ENCODE measurements around the gene TRIM9.

TRIM9 gene

GRCh38 chr14:51056421-51056820, 38.5 kb downstream of the TRIM9 start:
- no peak for DNase-seq (ENCODE audit: low read depth)

- no peak for DNase-seq (ENCODE audit: low read depth)
Measured at GRCh38 chr14:51053157-51053556, 41.7 kb downstream of the TRIM9 start.

GRCh38 chr14:51044961-51045360, 49.9 kb downstream of the TRIM9 start:
- DNase-seq (ENCODE audit: low read depth), result no peak

- no peak for DNase-seq (ENCODE audit: low read depth)
Measured at GRCh38 chr14:51041883-51042282, 53.0 kb downstream of the TRIM9 start.

- DNase-seq (ENCODE audit: low read depth), result no peak
Measured at GRCh38 chr14:51041108-51041531, 53.8 kb downstream of the TRIM9 start.

GRCh38 chr14:51039252-51039651, 55.7 kb downstream of the TRIM9 start:
- DNase-seq (ENCODE audit: low read depth), result no peak

GRCh38 chr14:51035611-51036192, 59.2 kb downstream of the TRIM9 start:
- no peak for DNase-seq (ENCODE audit: low read depth)

- no peak for DNase-seq (ENCODE audit: low read depth)
Measured at GRCh38 chr14:51028851-51029754, 65.8 kb downstream of the TRIM9 start.

- no peak for DNase-seq (ENCODE audit: low read depth)
Measured at GRCh38 chr14:51028361-51028760, 66.5 kb downstream of the TRIM9 start.

GRCh38 chr14:51024377-51024776, 70.5 kb downstream of the TRIM9 start:
- no peak for DNase-seq (ENCODE audit: low read depth)

- DNase-seq (ENCODE audit: low read depth), result no peak
Measured at GRCh38 chr14:51023964-51024363, 70.9 kb downstream of the TRIM9 start.

- no peak for DNase-seq (ENCODE audit: low read depth)
Measured at GRCh38 chr14:51022769-51023168, 72.1 kb downstream of the TRIM9 start.

- no peak for DNase-seq (ENCODE audit: low read depth)
Measured at GRCh38 chr14:51020024-51020710, 74.7 kb downstream of the TRIM9 start.

GRCh38 chr14:51019089-51019488, 75.8 kb downstream of the TRIM9 start:
- DNase-seq (ENCODE audit: low read depth), result no peak

GRCh38 chr14:51018521-51018920, 76.4 kb downstream of the TRIM9 start:
- no peak for DNase-seq (ENCODE audit: low read depth)

GRCh38 chr14:51014625-51015024, 80.3 kb downstream of the TRIM9 start:
- no peak for DNase-seq (ENCODE audit: low read depth)

GRCh38 chr14:51014086-51014485, 80.8 kb downstream of the TRIM9 start:
- peak; percentile 56 for DNase-seq (ENCODE audit: low read depth)

- no peak for DNase-seq (ENCODE audit: low read depth)
Measured at GRCh38 chr14:51012055-51012454, 82.8 kb downstream of the TRIM9 start.

- DNase-seq (ENCODE audit: low read depth), result no peak
Measured at GRCh38 chr14:51008446-51008845, 86.5 kb downstream of the TRIM9 start.

- DNase-seq (ENCODE audit: low read depth), result peak; percentile 81
Measured at GRCh38 chr14:51006781-51007211, 88.1 kb downstream of the TRIM9 start.

GRCh38 chr14:51006324-51006723, 88.6 kb downstream of the TRIM9 start:
- no peak for DNase-seq (ENCODE audit: low read depth)

GRCh38 chr14:51004801-51005526, 89.9 kb downstream of the TRIM9 start:
- DNase-seq (ENCODE audit: low read depth), result peak; percentile 60
